Mucosa of descending colon (tissue), 3 donors: ENCODE data around the gene C1QA. TPM values are rescaled to one million over a fixed set of nuclear protein-coding genes. Genes with fewer than 3 reads are reported as not detected.

Source experiments
- ATAC-seq: fragments of 200-7000 bp; cut with Tn5 transposase; one replicate; pipeline ENCODE4 v1.9.1; 2020; ENCODE audit warnings: mild to moderate bottlenecking, moderate library complexity
- DNase-seq, 3 donors: peaks; one replicate each; pipeline ENCODE4 v3.0.0-alpha.2; 2020
- H3K36me3 ChIP-seq: fragments of 200-600 bp; one replicate; pipeline ENCODE4 v1.8.0; 2021; ENCODE audit warnings: low read depth, mild to moderate bottlenecking
- H3K4me1 ChIP-seq: fragments of 200-600 bp; one replicate; pipeline ENCODE4 v1.8.0; 2021; ENCODE audit warnings: low read depth, mild to moderate bottlenecking
- H3K4me3 ChIP-seq: fragments of 200-600 bp; one replicate; pipeline ENCODE4 v1.8.0; 2021; ENCODE audit warnings: mild to moderate bottlenecking
- H3K9me3 ChIP-seq: fragments of 200-600 bp; one replicate; pipeline ENCODE4 v1.8.0; 2021; ENCODE audit warnings: mild to moderate bottlenecking
- CTCF ChIP-seq: fragments of 200-600 bp; IDR thresholded peaks from one replicate; pipeline ENCODE4 v1.8.0; 2022; ENCODE audit warnings: antibody characterized with exemption, mild to moderate bottlenecking
- intact Hi-C, 2 donors: fragments of 100-400 bp; cut with DNase I in 1 of 2; cut with micrococcal nuclease in 1 of 2; formaldehyde crosslinking; loops; one replicate each; pipeline versions ENCODE4 v1.11.0 to v1.11.1; 2022; cut with DNase I, micrococcal nuclease
- microRNA-seq: library from miRNA; unstranded; fragments of <30 nt; microRNA quantifications from one replicate; pipeline ENCODE4, GENCODE V29; 2019
- total RNA-seq, 3 donors: library from RNA; stranded (reverse); fragmentation: NEBNext Ultra II Directional in 2 of 3; extraction: Animal tissue kit (Norgen Biotek cat#: 25700) in 2 of 3; gene quantifications; one replicate each; pipeline versions ENCODE4 v1.2.1 to v1.2.4, GENCODE V29; 2021 to 2023
- donor health status: DM: no; HTN: no; CAD: no; lungs with moderate emphysema.
- donor health status: DM: no; HTN: no; CAD: no.
- donor health status: DM: no; HTN: yes; CAD: no.

The C1QA gene
- total RNA-seq, 3 donors from 2014 or later = 30.1 to 167 (median 134) TPM

- no peaks in the 10 kb centered on the region for H3K9me3 ChIP-seq
- no peak for TF ChIP-seq CTCF
- ATAC-seq (no peak), DNase-seq (no peak)
- H3K36me3 ChIP-seq = no peaks in the 10 kb centered on the region
- intact Hi-C loops = no loop called here
- H3K4me1 ChIP-seq = no peaks in the 10 kb centered on the region
- no peak overlapping the region for H3K4me3 ChIP-seq
Measured at GRCh38 chr1:22681556-22682276, 45.3 kb downstream of the C1QA start.

GRCh38 chr1:22683547-22683946 is 47.1 kb downstream of the C1QA start:
- H3K9me3 ChIP-seq = no peaks in the 10 kb centered on the region
- no peak for TF ChIP-seq CTCF
- intact Hi-C loops = no loop called here
- H3K4me3 ChIP-seq = no peak overlapping the region
- H3K36me3 ChIP-seq = no peaks in the 10 kb centered on the region
- ATAC-seq (no peak), DNase-seq (no peak)
- no peaks in the 10 kb centered on the region for H3K4me1 ChIP-seq

- Histone ChIP-seq H3K36me3 (no peaks in the 10 kb centered on the region), H3K9me3 (no peaks in the 10 kb centered on the region), H3K4me3 (no peak overlapping the region), H3K4me1 (no peaks in the 10 kb centered on the region)
- intact Hi-C loops = no loop called here
- ATAC-seq (no peak), DNase-seq (no peak)
- no peak for TF ChIP-seq CTCF
Measured at GRCh38 chr1:22685591-22686059, 49.2 kb downstream of the C1QA start.

GRCh38 chr1:22687191-22687590 is 50.8 kb downstream of the C1QA start:
- Histone ChIP-seq H3K4me1 (no peaks in the 10 kb centered on the region), H3K9me3 (no peaks in the 10 kb centered on the region), H3K4me3 (no peak overlapping the region), H3K36me3 (no peaks in the 10 kb centered on the region)
- TF ChIP-seq CTCF = no peak
- no peak for DNase-seq
- no peak for ATAC-seq
- intact Hi-C loops = no loop called here

GRCh38 chr1:22688466-22688865 is 52.0 kb downstream of the C1QA start:
- Histone ChIP-seq H3K4me1 (no peaks in the 10 kb centered on the region), H3K4me3 (no peak overlapping the region), H3K9me3 (no peaks in the 10 kb centered on the region), H3K36me3 (no peaks in the 10 kb centered on the region)
- TF ChIP-seq CTCF = no peak
- ATAC-seq (no peak), DNase-seq (no peak)
- intact Hi-C loops = no loop called here

Small RNA genes within 50 kb of the gene (microRNA-seq; reads per million reads assigned to microRNA genes)
- gene MIR6127 = not detected

Other genes with a start within 250 kb of the C1QA start
- 10 to 100 TPM; 14.8 to 28.0 (median 16.7) TPM for gene ZBTB40, start 184.8 kb upstream of the C1QA start, total RNA-seq
- gene EPHA8, start 73.1 kb upstream of the C1QA start, total RNA-seq = not detected
- 100 to 1,000 TPM in 2 of 3 donors, 10 to 100 TPM in 1; 44.3 to 200 (median 189) TPM for gene C1QC, start 7.0 kb downstream of the C1QA start, total RNA-seq
- gene C1QB, start 16.6 kb downstream of the C1QA start, total RNA-seq = 100 to 1,000 TPM in 2 of 3 donors, 10 to 100 TPM in 1; 36.9 to 217 (median 215) TPM
- gene EPHB2, start 74.2 kb downstream of the C1QA start, total RNA-seq = 10 to 100 TPM; 22.7 to 76.7 (median 70.8) TPM